GM21515 (cell line): ENCODE data around the gene CCDC201.

Source experiments
- ATAC-seq: cut with Tn5 transposase; IDR thresholded peaks from one replicate; pipeline ENCODE4 v1.9.1; 2021; ENCODE audit not compliant: unreplicated experiment

The CCDC201 gene

GRCh38 chr7:45893374-45893995, 20.6 kb upstream of the CCDC201 start:
- ATAC-seq = no peak

- ATAC-seq = no peak
Measured at GRCh38 chr7:45892407-45893035, 19.6 kb upstream of the CCDC201 start.

GRCh38 chr7:45891462-45892402, 18.9 kb upstream of the CCDC201 start:
- no peak for ATAC-seq

- no peak for ATAC-seq
Measured at GRCh38 chr7:45890902-45891461, 18.1 kb upstream of the CCDC201 start.

GRCh38 chr7:45890125-45890901, 17.4 kb upstream of the CCDC201 start:
- ATAC-seq = no peak

- no peak for ATAC-seq
Measured at GRCh38 chr7:45889367-45890067, 16.6 kb upstream of the CCDC201 start.

- ATAC-seq = no peak
Measured at GRCh38 chr7:45888993-45889366, 16.1 kb upstream of the CCDC201 start.

- ATAC-seq = no peak
Measured at GRCh38 chr7:45888185-45888992, 15.5 kb upstream of the CCDC201 start, which contains the start of gene IGFBP1. Gene IGFBP1, plus strand, starts transcription at chr7:45888488. Its CDS starts 165 bp downstream, at chr7:45888653.

- ATAC-seq = no peak
Measured at GRCh38 chr7:45886931-45887667, 14.2 kb upstream of the CCDC201 start.

GRCh38 chr7:45885264-45885882, 12.5 kb upstream of the CCDC201 start:
- no peak for ATAC-seq

GRCh38 chr7:45884136-45884535, 11.3 kb upstream of the CCDC201 start:
- ATAC-seq = no peak

GRCh38 chr7:45882465-45882810, 9.6 kb upstream of the CCDC201 start:
- no peak for ATAC-seq

- no peak for ATAC-seq
Measured at GRCh38 chr7:45881759-45882464, 9.0 kb upstream of the CCDC201 start.

GRCh38 chr7:45881280-45881758, 8.4 kb upstream of the CCDC201 start:
- ATAC-seq = no peak

- ATAC-seq = no peak
Measured at GRCh38 chr7:45880433-45880860, 7.6 kb upstream of the CCDC201 start.

GRCh38 chr7:45878457-45879144, 5.7 kb upstream of the CCDC201 start:
- no peak for ATAC-seq

GRCh38 chr7:45876519-45876918, 3.6 kb upstream of the CCDC201 start:
- ATAC-seq = no peak
